ACC112 (cell line): ENCODE data around the gene SH3RF3.

Experiments used
- H2AFZ ChIP-seq: fragments of 200-600 bp; sonication (generic); one replicate; pipeline ENCODE4 v1.6.0; 2017; ENCODE audit warnings: antibody characterized with exemption, low read length; ENCODE audit not compliant: unreplicated experiment
- H3K27ac ChIP-seq: fragments of 200-600 bp; sonication (generic); 2 replicates; pipeline ENCODE4 v1.5.1; 2014; ENCODE audit warnings: low read depth, mild to moderate bottlenecking, antibody characterized with exemption, low read length, moderate library complexity
- H3K27me3 ChIP-seq: fragments of 200-600 bp; sonication (generic); 2 replicates; pipeline ENCODE4 v1.6.1; 2014; ENCODE audit warnings: mild to moderate bottlenecking, antibody characterized with exemption, low read length, moderate library complexity, mixed read lengths; ENCODE audit not compliant: insufficient read depth
- H3K36me3 ChIP-seq: fragments of 200-600 bp; sonication (generic); 2 replicates; pipeline ENCODE4 v1.6.1; 2016; ENCODE audit warnings: mild to moderate bottlenecking, antibody characterized with exemption, low read length, moderate library complexity, mixed read lengths; ENCODE audit not compliant: insufficient read depth
- H3K4me1 ChIP-seq: fragments of 200-600 bp; sonication (generic); one replicate; pipeline ENCODE4 v1.6.1; 2016; ENCODE audit warnings: low read length, mixed read lengths; ENCODE audit not compliant: insufficient read depth, unreplicated experiment, control insufficient read depth
- H3K4me3 ChIP-seq: fragments of 200-600 bp; sonication (generic); 2 replicates; pipeline ENCODE4 v1.5.1; 2014; ENCODE audit warnings: mild to moderate bottlenecking, low read depth, low read length
- H3K79me2 ChIP-seq: fragments of 200-600 bp; sonication (generic); one replicate; pipeline ENCODE4 v1.6.0; 2016; ENCODE audit warnings: low read length; ENCODE audit not compliant: control insufficient read depth, unreplicated experiment, insufficient read depth

Gene SH3RF3

GRCh38 chr2:109439986-109440385 lies 311.0 kb downstream of the SH3RF3 start:
- H2AFZ ChIP-seq: no peak overlapping the region
- peaks cover 27% of the 10 kb centered on the region for H3K4me1 ChIP-seq
- H3K4me3 ChIP-seq: no peak overlapping the region
- no peak overlapping the region for H3K27ac ChIP-seq
- no peaks in the 10 kb centered on the region for H3K27me3 ChIP-seq
- no peaks in the 10 kb centered on the region for H3K79me2 ChIP-seq
- H3K36me3 ChIP-seq: peaks cover 44% of the 10 kb centered on the region

- no peak overlapping the region for H3K4me3 ChIP-seq
- H3K27me3 ChIP-seq: no peaks in the 10 kb centered on the region
- no peak overlapping the region for H2AFZ ChIP-seq
- H3K4me1 ChIP-seq: peaks cover 27% of the 10 kb centered on the region
- peaks cover 46% of the 10 kb centered on the region for H3K36me3 ChIP-seq
- no peak overlapping the region for H3K27ac ChIP-seq
- H3K79me2 ChIP-seq: no peaks in the 10 kb centered on the region
Observed at GRCh38 chr2:109440499-109441156, 311.6 kb downstream of the SH3RF3 start.

GRCh38 chr2:109442715-109443319 lies 313.8 kb downstream of the SH3RF3 start:
- Histone ChIP-seq H3K4me3 (no peak overlapping the region), H3K27ac (no peak overlapping the region), H3K36me3 (peaks cover 46% of the 10 kb centered on the region), H3K27me3 (no peaks in the 10 kb centered on the region), H2AFZ (no peak overlapping the region), H3K4me1 (peaks cover 11% of the 10 kb centered on the region), H3K79me2 (no peaks in the 10 kb centered on the region)

- Histone ChIP-seq H3K4me3 (no peak overlapping the region), H3K4me1 (no peaks in the 10 kb centered on the region), H3K79me2 (no peaks in the 10 kb centered on the region), H3K27ac (no peak overlapping the region), H2AFZ (no peak overlapping the region), H3K36me3 (peaks cover 39% of the 10 kb centered on the region), H3K27me3 (no peaks in the 10 kb centered on the region)
Observed at GRCh38 chr2:109444916-109445315, 315.9 kb downstream of the SH3RF3 start.

- H3K27ac ChIP-seq: no peak overlapping the region
Observed at GRCh38 chr2:109446278-109447131, 317.5 kb downstream of the SH3RF3 start.

GRCh38 chr2:109447251-109447661 lies 318.3 kb downstream of the SH3RF3 start:
- peaks cover 24% of the 10 kb centered on the region for H3K36me3 ChIP-seq
- H3K4me1 ChIP-seq: no peaks in the 10 kb centered on the region
- no peak overlapping the region for H3K4me3 ChIP-seq
- no peak overlapping the region for H3K27ac ChIP-seq
- no peaks in the 10 kb centered on the region for H3K27me3 ChIP-seq
- H3K79me2 ChIP-seq: no peaks in the 10 kb centered on the region
- H2AFZ ChIP-seq: no peak overlapping the region

More at GRCh38 chr2:109446278-109447131, 317.5 kb downstream of the SH3RF3 start:
- Histone ChIP-seq H3K27me3 (no peaks in the 10 kb centered on the region), H2AFZ (no peak overlapping the region), H3K4me3 (no peak overlapping the region), H3K36me3 (peaks cover 26% of the 10 kb centered on the region), H3K4me1 (no peaks in the 10 kb centered on the region), H3K79me2 (no peaks in the 10 kb centered on the region)

- H3K27me3 ChIP-seq: no peaks in the 10 kb centered on the region
- peaks cover 21% of the 10 kb centered on the region for H3K36me3 ChIP-seq
- H3K27ac ChIP-seq: no peak overlapping the region
- H3K79me2 ChIP-seq: no peaks in the 10 kb centered on the region
- H3K4me3 ChIP-seq: no peak overlapping the region
- H2AFZ ChIP-seq: no peak overlapping the region
- no peaks in the 10 kb centered on the region for H3K4me1 ChIP-seq
Observed at GRCh38 chr2:109447776-109448175, 318.8 kb downstream of the SH3RF3 start.

GRCh38 chr2:109448207-109448606 lies 319.2 kb downstream of the SH3RF3 start:
- Histone ChIP-seq H3K79me2 (no peaks in the 10 kb centered on the region), H3K4me1 (no peaks in the 10 kb centered on the region), H3K27ac (no peak overlapping the region), H3K36me3 (peaks cover 16% of the 10 kb centered on the region), H3K27me3 (no peaks in the 10 kb centered on the region), H2AFZ (no peak overlapping the region), H3K4me3 (no peak overlapping the region)

GRCh38 chr2:109448946-109449788 lies 320.2 kb downstream of the SH3RF3 start:
- Histone ChIP-seq H3K27me3 (no peaks in the 10 kb centered on the region), H3K79me2 (no peaks in the 10 kb centered on the region), H3K27ac (no peak overlapping the region), H2AFZ (no peak overlapping the region), H3K4me1 (no peaks in the 10 kb centered on the region), H3K4me3 (no peak overlapping the region), H3K36me3 (peaks cover 10% of the 10 kb centered on the region)

- H3K79me2 ChIP-seq: no peaks in the 10 kb centered on the region
- no peaks in the 10 kb centered on the region for H3K36me3 ChIP-seq
- no peaks in the 10 kb centered on the region for H3K4me1 ChIP-seq
- no peak overlapping the region for H2AFZ ChIP-seq
- H3K27ac ChIP-seq: no peak overlapping the region
- no peak overlapping the region for H3K4me3 ChIP-seq
- H3K27me3 ChIP-seq: no peaks in the 10 kb centered on the region
Observed at GRCh38 chr2:109450574-109451273, 321.7 kb downstream of the SH3RF3 start.
